Measurements from ENCODE around the gene CERT1.

CERT1 gene

GRCh38 chr5:75468593-75468992 is 42.8 kb downstream of the CERT1 start:
- Histone ChIP-seq H3K27ac (ENCODE audit: extremely low read depth, low read depth, low read length) (no peak overlapping the region), H3K36me3 (ENCODE audit: control insufficient read depth in 2 of 2, insufficient read depth in 1 of 2, low read length in 2 of 2) (no peaks in the 10 kb centered on the region), H3K9me3 (ENCODE audit: control insufficient read depth, insufficient read depth, low read depth, low read length) (no peaks in the 10 kb centered on the region), H3K4me3 (ENCODE audit: low read depth, low read length) (no peak overlapping the region), H3K4me1 (ENCODE audit: control insufficient read depth, insufficient read depth, low read length) (peaks cover 10% of the 10 kb centered on the region)
- TF ChIP-seq TSHZ1 (tag by site-specific recombination; IDR thresholded peaks at IDR 0.05; ENCODE audit: borderline replicate concordance), result no peak
- TF ChIP-seq ZNF792 (tag by site-specific recombination; IDR thresholded peaks at IDR 0.05), result no peak
- TF ChIP-seq ZNF514 (tag by site-specific recombination; IDR thresholded peaks at IDR 0.05), result no peak
- TF ChIP-seq ZNF555 (tag by site-specific recombination; conservative IDR thresholded peaks at IDR 0.05), result no peak
- no peak for TF ChIP-seq ZNF707 (tag by site-specific recombination; IDR thresholded peaks at IDR 0.05)
- no peak for TF ChIP-seq ZNF23 (tag by site-specific recombination; IDR thresholded peaks at IDR 0.05; ENCODE audit: borderline replicate concordance)
- TF ChIP-seq ZNF174 (tag by site-specific recombination; IDR thresholded peaks at IDR 0.05), result no peak
- no peak for TF ChIP-seq GLI4 (tag by site-specific recombination; IDR thresholded peaks at IDR 0.05)
- TF ChIP-seq ZNF48 (tag by site-specific recombination; IDR thresholded peaks at IDR 0.05), result no peak
- no peak for TF ChIP-seq ZNF221 (tag by site-specific recombination; IDR thresholded peaks at IDR 0.05; ENCODE audit: borderline replicate concordance)
- POLR2A ChIA-PET, result no interaction called here
- CTCF ChIA-PET, result no interaction called here

- ChIA-PET CTCF (no interaction called here), POLR2A (no interaction called here)
- H3K4me3 ChIP-seq (ENCODE audit: low read depth, low read length), result no peak overlapping the region
- H3K27ac ChIP-seq (ENCODE audit: extremely low read depth, low read depth, low read length), result no peak overlapping the region
- no peak for TF ChIP-seq ZNF248 (tag by site-specific recombination; IDR thresholded peaks at IDR 0.05)
- no peak for TF ChIP-seq KLF7 (tag by site-specific recombination; IDR thresholded peaks at IDR 0.05; ENCODE audit: borderline replicate concordance)
- TF ChIP-seq TRIM28 (IDR thresholded peaks at IDR 0.05; ENCODE audit: borderline replicate concordance, low read length), result 0 out of 2 replicates have a peak, but pooled peaks have one; percentile 16
- peak; percentile 26; the same call in 1 of the 2 replicates for TF ChIP-seq FEZF1 (tag by site-specific recombination; IDR thresholded peaks at IDR 0.05)
- peaks cover 10% of the 10 kb centered on the region for H3K4me1 ChIP-seq (ENCODE audit: control insufficient read depth, insufficient read depth, low read length)
- no peaks in the 10 kb centered on the region for H3K36me3 ChIP-seq (ENCODE audit: control insufficient read depth in 2 of 2, insufficient read depth in 1 of 2, low read length in 2 of 2)
- H3K9me3 ChIP-seq (ENCODE audit: control insufficient read depth, insufficient read depth, low read depth, low read length), result no peaks in the 10 kb centered on the region
Observed at GRCh38 chr5:75466006-75466716, 45.3 kb downstream of the CERT1 start.

- CTCF ChIA-PET, result interaction anchor here (0.7 kb wide), 1 partner anchor 64 kb away, joined by 3 read pairs; no protein-coding TSS in a partner anchor
- POLR2A ChIA-PET, result no interaction called here
Observed at GRCh38 chr5:75465480-75465879, 45.9 kb downstream of the CERT1 start.

More at GRCh38 chr5:75465480-75465879, 45.9 kb downstream of the CERT1 start:
- peaks cover 16% of the 10 kb centered on the region for H3K4me1 ChIP-seq (ENCODE audit: control insufficient read depth, insufficient read depth, low read length)
- H3K9me3 ChIP-seq (ENCODE audit: control insufficient read depth, insufficient read depth, low read depth, low read length), result no peaks in the 10 kb centered on the region
- H3K4me3 ChIP-seq (ENCODE audit: low read depth, low read length), result no peak overlapping the region
- TF ChIP-seq OSR2 (tag by site-specific recombination; IDR thresholded peaks at IDR 0.05) (peak; percentile 90), ZNF561 (tag by site-specific recombination; IDR thresholded peaks at IDR 0.05; ENCODE audit: borderline replicate concordance) (0 out of 2 replicates have a peak, but pooled peaks have one; percentile 23), SCRT2 (tag by site-specific recombination; IDR thresholded peaks at IDR 0.05) (peak; percentile 65), KLF9 (tag by site-specific recombination; IDR thresholded peaks at IDR 0.05; ENCODE audit: low read depth) (no peak), ZIC2 (tag by site-specific recombination; IDR thresholded peaks at IDR 0.05) (peak; percentile 76), FEZF1 (tag by site-specific recombination; IDR thresholded peaks at IDR 0.05) (peak; percentile 30; the same call in 1 of the 2 replicates), ZNF549 (tag by site-specific recombination; IDR thresholded peaks at IDR 0.05) (peak; percentile 96), ZNF518A (tag by site-specific recombination; conservative IDR thresholded peaks at IDR 0.05; ENCODE audit: low read depth) (no peak), SCRT1 (tag by site-specific recombination; IDR thresholded peaks at IDR 0.05; ENCODE audit: borderline replicate concordance) (0 out of 2 replicates have a peak, but pooled peaks have one; percentile 10)
- H3K27ac ChIP-seq (ENCODE audit: extremely low read depth, low read depth, low read length), result no peak overlapping the region
- no peaks in the 10 kb centered on the region for H3K36me3 ChIP-seq (ENCODE audit: control insufficient read depth in 2 of 2, insufficient read depth in 1 of 2, low read length in 2 of 2)

Data from HEK293 (cell line).